GM10266 (cell line): ENCODE measurements around the gene TPSD1.

Experiments
- DNase-seq: peaks from one replicate; pipeline ENCODE4 v3.0.0; 2012; ENCODE audit errors: extremely low spot score
- TF ChIP-seq, protein P1 (sequence below): IDR thresholded peaks from 2 replicates; pipeline ENCODE4 v1.5.1; 2012; ENCODE audit warnings: mild to moderate bottlenecking, low read depth; ENCODE audit not compliant: control insufficient read depth, insufficient read depth; ENCODE audit errors: missing control alignments

TPSD1 gene

DNA sequence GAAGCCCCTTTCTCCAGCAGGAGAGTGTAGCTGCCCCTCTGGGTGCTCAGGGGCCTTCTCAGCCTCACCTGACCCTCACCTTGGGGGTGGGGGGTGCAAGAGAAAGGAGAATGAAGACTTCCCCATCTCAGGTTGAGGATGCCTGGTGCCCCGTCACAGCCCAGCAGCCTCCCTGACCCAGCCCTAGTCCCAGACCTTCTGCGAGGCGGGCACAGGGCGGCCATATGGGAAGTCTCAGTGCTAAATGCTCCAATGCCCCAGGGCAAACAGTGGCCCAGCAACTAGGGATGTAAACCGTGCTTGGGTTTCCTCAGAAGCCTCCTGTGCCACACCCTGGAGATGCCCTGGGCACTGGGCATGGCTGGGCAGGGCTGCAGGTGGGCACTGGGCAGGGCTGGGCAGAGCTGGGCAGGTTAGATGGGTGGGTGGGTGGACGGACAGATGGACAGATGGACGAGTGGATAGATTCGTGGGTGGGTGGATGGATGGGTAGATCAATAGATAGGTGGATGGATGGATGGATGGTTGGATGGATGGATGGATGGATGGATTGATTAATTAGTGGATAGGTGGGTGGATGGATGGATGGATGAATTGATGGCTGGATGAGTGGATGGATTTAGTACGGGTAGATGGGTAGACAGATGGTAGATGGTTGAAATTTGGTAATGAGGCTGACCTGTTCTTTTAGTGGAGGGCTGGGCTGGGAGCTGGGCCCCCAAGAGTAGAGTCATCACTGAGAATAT, 16.8 kb downstream of the TPSD1 start:
- TF ChIP-seq, protein P1, sequence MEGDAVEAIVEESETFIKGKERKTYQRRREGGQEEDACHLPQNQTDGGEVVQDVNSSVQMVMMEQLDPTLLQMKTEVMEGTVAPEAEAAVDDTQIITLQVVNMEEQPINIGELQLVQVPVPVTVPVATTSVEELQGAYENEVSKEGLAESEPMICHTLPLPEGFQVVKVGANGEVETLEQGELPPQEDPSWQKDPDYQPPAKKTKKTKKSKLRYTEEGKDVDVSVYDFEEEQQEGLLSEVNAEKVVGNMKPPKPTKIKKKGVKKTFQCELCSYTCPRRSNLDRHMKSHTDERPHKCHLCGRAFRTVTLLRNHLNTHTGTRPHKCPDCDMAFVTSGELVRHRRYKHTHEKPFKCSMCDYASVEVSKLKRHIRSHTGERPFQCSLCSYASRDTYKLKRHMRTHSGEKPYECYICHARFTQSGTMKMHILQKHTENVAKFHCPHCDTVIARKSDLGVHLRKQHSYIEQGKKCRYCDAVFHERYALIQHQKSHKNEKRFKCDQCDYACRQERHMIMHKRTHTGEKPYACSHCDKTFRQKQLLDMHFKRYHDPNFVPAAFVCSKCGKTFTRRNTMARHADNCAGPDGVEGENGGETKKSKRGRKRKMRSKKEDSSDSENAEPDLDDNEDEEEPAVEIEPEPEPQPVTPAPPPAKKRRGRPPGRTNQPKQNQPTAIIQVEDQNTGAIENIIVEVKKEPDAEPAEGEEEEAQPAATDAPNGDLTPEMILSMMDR: no peak
- no peak for DNase-seq

DNA sequence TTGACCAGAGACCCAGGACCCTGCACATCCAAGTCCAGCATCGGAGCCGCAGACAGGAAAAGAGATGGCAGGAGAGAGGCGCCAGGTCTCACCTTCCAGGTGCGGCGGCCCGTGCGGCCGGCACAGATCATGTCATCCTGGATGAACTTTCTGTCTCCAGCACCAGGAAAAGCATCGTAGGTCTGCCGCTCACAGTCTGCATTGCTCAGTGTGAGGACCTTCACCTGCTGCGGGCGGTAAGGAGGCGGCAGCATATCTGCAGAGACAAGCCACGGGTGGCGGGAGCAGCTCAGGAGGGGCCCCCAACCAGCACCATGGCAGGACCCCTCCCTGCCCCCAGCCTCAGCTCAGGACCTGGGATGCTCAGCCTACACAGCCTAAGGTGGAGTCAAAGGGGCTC, 17.9 kb downstream of the TPSD1 start:
- DNase-seq: no peak
- TF ChIP-seq, protein P1: no peak

DNA sequence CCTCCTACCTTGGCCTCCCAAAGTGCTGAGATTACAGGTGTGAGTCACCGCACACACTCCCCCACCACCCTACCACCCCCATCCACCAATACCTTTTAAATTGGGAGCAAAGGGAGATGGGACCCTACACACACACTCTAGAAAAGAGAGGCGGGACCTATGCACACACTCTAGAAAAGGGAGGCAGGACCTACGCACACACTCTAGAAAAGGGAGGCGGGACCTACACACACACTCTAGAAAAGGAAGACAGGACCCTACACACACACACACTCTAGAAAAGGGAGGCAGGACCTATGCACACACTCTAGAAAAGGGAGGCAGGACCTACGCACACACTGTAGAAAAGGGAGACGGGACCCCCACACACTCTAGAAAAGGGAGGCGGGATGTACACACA, 18.9 kb downstream of the TPSD1 start:
- TF ChIP-seq, protein P1: no peak
- DNase-seq: no peak

DNA sequence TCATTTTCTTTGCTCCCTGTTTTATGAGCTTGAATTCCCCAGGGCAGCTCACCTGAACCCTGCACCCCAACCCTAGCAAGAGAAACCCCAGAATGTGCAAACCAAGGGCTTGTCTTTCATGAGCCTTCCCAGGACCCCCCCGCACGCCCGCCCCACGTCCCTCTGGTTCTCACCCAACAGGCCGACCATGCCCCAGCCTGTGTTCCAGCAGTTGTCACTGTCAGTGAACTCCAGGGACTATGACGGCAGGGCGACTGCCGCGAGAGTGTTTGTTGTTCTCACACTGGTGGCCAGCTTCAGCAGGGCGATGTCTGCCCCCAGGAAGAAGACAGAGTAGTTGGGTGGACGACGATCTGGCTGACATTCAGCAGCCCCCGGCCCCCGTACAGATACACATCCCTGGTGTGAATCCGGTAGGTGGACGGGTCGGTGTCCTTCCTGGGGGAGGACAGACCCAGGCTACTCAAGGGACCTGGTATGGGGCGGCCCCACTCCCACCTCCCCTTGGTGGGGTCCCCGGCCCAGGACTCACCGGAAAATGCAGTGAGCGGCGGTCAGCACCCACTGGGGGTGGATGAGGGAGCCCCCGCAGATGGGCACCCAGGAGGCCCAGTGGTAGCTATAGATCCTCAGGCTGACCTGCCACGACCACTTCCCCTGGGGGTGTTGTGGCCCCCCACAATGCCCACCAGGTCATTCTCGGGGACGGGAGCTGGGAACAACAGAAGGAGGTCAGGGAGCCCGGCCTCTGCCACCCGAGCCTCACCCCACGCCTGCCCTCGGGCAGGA, 20.1 kb downstream of the TPSD1 start:
- no peak for DNase-seq
- TF ChIP-seq, protein P1: no peak

DNA sequence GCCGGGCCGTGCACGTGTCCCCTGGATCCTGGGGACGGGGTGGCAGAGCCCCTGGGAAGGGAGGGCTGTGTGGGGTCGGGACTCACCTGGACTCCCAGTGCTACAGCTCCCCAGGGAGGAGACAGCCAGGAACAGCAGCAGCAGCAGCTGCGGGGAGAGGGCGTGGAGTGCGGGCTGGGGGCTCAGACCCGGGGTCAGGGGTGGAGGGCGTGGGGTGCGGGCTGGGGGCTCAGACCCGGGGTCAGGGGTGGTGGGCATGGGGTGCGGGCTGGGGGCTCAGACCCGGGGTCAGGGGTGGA, 20.7 kb downstream of the TPSD1 start:
- DNase-seq: no peak
- TF ChIP-seq, protein P1: no peak

DNA sequence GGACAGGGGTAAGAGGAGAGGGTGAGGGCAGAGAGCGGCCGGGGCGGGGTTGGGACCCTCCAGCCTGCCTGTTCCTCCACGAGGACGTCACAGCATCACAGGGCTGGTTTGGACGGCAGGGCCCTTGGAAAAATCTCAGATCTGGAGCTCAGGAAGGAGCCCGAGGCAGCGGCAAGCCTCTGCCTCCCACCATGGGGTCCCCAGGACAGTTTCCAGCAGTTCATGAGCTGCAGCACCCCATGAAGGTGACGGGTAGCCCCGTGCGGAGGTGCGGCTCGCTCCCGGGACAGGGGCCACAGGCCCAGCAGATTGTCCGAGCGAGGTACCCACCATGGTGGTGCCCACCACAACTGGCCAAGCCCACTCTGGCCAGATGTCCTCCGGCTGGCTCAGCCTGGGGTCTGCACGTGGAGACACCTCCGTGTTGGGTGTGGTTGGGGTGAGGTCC, 21.3 kb downstream of the TPSD1 start:
- TF ChIP-seq, protein P1: no peak

More for the DNA sequence above, 21.3 kb downstream of the TPSD1 start:
- DNase-seq: no peak
